DMS53 treated with DMSO at 0.1 percent for 48 hours (cell line): ENCODE data around the gene SLC25A51.

ENCODE experiments used
- DNase-seq: peaks from one replicate; lab custom pipeline; 2025; ENCODE audit not compliant: unreplicated experiment; lab: John Stamatoyannopoulos, UW

SLC25A51 gene

GRCh38 chr9:37937366-37937765 is 33.4 kb upstream of the SLC25A51 start:
- no peak for DNase-seq

GRCh38 chr9:37936965-37937364 is 33.0 kb upstream of the SLC25A51 start:
- DNase-seq: no peak

GRCh38 chr9:37936376-37936775 is 32.4 kb upstream of the SLC25A51 start:
- DNase-seq: no peak

DNA sequence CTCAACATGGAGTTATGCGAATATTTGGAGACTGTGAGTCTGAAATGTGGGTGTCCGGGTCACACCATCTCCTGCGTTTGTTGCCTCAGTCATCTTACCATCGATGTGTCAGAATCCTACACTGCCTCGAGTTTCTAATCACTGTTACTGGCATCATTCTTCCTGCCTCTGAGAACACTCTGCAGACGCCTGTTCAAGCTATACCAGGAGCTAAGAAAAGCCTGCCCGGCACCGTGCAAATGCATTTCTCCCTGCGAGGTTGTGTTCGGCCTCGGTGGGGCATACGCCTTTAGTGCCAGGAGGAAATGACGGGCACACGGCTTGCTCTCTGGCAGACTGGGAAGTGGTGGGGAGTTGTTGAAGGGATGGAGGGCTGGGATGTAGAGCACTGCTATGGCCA is 31.2 kb upstream of the SLC25A51 start:
- no peak for DNase-seq

GRCh38 chr9:37931592-37931991 is 27.7 kb upstream of the SLC25A51 start:
- DNase-seq: no peak

DNA sequence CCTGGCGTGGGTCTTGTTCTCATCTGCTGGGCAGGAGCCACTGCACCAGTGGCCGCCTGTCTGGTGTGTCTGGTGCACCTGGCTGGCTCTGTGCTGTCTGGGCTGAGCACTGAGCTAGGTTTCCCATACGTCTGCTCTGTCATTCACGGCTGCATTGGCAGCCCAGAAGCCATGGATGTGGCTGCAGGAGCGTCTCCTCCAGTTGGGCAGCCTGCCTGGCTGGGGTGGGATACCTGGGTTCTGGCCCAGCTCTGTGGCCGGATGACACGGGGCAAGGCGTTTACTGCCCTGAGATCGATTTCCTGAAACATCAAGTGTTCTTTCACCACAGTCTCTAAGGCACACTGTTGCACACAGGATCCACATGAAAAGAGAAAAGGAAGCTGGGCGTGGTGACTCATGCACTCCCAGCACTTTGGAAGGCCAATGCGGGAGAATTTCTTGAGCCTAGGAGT is 25.5 kb upstream of the SLC25A51 start:
- no peak for DNase-seq

DNA sequence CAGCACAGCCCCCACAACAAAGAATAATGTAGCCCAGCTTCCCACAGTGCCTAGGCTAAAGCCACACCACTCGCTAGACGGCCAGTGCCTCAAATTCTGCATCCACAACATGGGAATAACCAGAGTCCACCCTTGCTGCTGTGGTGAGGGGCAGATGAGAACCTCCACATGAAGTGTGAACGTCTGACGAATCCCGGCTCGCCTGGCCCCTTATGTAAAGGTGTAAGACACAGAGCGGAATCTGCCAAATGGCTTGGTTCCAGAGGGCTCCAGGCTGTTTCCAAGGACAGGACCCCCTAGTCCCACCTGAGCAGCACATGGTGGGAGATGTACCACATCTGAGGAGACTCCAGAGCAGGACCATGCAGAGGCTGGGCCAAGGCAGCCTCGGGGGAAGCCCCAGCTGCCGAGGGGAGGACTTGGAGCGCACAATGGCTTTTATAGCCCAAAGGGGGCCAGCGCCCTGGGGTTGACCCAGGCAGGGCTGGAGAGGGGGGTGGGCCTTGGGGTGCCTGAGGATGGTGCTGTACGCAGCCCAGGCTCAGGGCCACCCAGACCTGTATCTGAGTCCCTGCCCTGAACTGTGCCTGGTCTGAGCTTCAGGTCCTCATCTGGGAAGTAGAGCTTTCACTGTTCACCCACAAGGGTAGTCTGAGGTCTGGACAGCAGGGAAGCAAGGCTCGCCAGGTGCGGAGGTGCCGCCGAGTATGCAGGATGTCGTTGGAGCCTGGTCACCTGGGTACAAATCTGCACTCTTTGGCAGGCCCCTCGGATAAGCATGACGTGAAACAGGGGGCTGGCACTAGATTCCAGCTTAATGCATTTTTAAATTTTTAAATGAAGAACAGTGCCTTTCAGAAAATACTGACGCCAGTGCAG is 24.9 kb upstream of the SLC25A51 start:
- DNase-seq: no peak

GRCh38 chr9:37927601-37928551 is 23.9 kb upstream of the SLC25A51 start:
- no peak for DNase-seq

GRCh38 chr9:37927132-37927531 is 23.2 kb upstream of the SLC25A51 start:
- no peak for DNase-seq

DNA sequence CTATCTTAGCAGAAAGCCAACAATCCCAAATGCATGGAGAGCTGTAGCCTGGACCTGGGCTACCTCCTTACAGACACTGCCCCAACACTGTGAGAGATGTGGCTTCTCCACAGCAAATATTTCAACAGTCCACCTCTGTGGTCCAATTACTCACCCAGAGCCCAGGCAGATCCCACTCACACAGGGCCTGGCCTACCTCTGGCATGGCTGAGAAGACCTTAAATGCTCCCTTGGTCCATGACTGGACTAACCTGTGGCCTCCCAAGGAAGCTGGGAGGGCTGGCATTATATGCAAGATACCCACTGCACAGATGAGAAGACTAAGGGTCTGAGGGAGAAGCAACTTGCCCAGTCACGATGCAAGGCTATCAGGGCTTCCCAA is 22.8 kb upstream of the SLC25A51 start:
- no peak for DNase-seq

- DNase-seq: no peak
Measured at GRCh38 chr9:37925786-37926736, 22.1 kb upstream of the SLC25A51 start.

- no peak for DNase-seq
Measured at GRCh38 chr9:37925006-37925405, 21.1 kb upstream of the SLC25A51 start.

GRCh38 chr9:37924538-37924937 is 20.6 kb upstream of the SLC25A51 start:
- no peak for DNase-seq

- DNase-seq: no peak
Measured at GRCh38 chr9:37923796-37924427, 20.0 kb upstream of the SLC25A51 start.

GRCh38 chr9:37923118-37923795 is 19.3 kb upstream of the SLC25A51 start:
- DNase-seq: no peak

DNA sequence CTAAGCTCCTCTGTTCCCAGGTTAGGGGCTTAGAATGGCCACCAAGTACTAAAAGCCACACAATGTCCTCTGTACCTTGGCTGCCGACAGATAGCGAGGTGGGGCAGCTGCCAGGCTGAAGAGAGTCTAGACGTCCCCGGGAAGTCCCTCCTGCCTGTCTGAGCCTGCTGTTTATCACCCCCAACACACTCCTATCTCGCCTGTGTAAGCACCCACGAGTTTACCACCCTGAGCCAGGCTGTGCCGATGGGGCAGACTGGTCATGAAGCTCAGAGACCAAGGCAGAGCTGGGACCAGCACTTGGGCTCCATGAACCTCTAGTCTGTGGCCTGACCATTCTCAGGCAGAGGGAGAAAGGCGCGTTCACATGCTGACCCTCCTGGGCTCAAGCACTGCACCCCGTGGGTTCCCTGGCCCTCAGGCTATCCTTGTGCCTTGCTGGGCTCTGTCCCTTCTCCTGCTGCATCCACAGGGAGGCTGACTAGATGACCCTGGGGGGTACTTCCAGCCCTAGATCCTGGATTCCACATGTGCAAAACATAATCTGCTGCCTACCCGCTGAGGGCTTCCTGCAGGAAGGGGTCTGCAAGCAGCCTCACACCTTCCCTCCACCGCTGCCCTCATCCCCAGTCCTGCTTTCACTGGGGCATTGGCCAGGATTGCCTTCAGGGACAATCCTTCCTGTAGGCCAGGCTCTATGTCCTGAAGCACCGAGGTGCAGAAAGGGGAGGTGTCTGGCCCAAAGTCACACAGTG is 18.6 kb upstream of the SLC25A51 start:
- no peak for DNase-seq

DNA sequence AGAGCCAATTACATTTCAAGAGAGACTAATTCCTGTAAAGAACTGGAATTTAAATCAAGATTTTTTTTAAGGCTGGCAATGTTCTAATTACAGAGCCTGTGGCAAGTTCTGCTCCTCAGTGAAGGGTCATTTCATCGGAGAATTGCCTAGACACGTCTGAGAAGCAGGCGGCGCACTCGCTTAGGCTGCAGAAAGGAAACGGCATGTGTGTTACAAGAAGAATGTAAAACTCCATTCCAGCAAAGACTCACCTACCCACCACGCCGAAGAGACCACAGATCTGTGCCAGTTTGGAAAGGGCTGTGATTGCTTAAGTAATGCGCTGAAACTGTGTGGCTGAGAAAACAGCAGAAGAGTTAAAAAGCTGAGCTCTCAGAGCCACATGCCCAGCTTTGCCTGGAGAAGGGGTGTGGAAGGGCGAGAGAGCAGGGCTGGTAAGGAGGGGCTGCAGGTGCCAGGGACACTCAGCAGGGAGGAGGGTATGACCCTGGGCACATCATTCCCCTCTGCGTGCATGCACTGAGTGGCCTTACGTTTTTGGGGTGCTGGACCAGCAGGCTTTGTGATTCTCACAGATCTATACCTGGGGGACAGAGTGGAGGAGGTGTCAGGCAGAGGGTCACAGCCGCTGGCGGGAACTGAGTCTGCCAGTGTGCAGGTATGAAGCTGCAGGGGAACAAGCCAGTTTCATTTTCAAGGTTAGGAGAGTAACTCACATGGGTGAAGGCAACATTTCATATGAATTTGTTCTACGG is 17.8 kb upstream of the SLC25A51 start:
- DNase-seq: no peak

DNA sequence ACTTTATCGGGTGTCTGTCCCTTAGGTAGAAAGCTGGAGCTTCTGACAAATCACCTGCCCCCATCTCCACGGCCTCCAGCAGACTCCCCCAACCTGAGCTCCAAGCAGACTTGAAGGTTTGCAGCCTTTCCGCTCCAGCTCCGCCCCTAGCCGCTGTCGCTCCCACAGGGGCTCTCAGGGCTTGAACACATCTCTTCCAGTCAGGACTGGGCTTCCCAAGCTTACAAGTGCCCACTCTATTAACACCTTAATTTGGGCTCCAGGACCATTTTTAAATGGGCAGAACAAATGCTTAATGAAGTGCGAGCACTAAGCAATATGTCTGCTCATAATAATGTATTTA is 17.2 kb upstream of the SLC25A51 start:
- no peak for DNase-seq
